ENCODE data around the gene SLC12A2. TPM values are rescaled to one million over a fixed set of nuclear protein-coding genes. Genes with fewer than 3 reads are reported as not detected.

The SLC12A2 gene
- total RNA-seq, 2 experiments from 2014 or later, result 13.7 to 16.4 TPM

GRCh38 chr5:128126241-128126640 lies 42.7 kb downstream of the SLC12A2 start:
- Mint-ChIP-seq H3K9me3 (no peaks in the 10 kb centered on the region), H3K4me3 (no peak overlapping the region), H3K4me1 (ENCODE audit: low read depth) (no peaks in the 10 kb centered on the region), H3K27me3 (no peaks in the 10 kb centered on the region), H3K27ac (no peak overlapping the region), H3K36me3 (ENCODE audit: low read depth) (peaks cover 7% of the 10 kb centered on the region)
- H3K36me3 ChIP-seq (ENCODE audit: insufficient read depth, low read length), result peaks cover 4% of the 10 kb centered on the region
- DNase-seq (no peak), ATAC-seq (ENCODE audit: poor library complexity) (no peak)
- ChIA-PET CTCF (no interaction called here), POLR2A (no interaction called here)
- H3K4me3 ChIP-seq (ENCODE audit: low read length), result no peak overlapping the region
- intact Hi-C loops (cut with DNase I, micrococcal nuclease), result loop anchor here in 1 of 2 experiments (5.0 kb wide), 1 partner anchor 44 kb away; the partner anchor contains the start of gene SLC12A2
- TF ChIP-seq CTCF (IDR thresholded peaks at IDR 0.05), result no peak
- H3K27ac ChIP-seq (ENCODE audit: low read depth in 1 of 2, low read length in 2 of 2), result no peak overlapping the region
- H3K4me1 ChIP-seq (ENCODE audit: insufficient read depth, low read length), result no peaks in the 10 kb centered on the region
- H3K9me3 ChIP-seq (ENCODE audit: control insufficient read depth in 1 of 2, insufficient read depth in 1 of 2, low read length in 2 of 2), result no peaks in the 10 kb centered on the region
- no peaks in the 10 kb centered on the region for H3K27me3 ChIP-seq (ENCODE audit: control insufficient read depth in 1 of 2, insufficient read depth in 2 of 2, low read length in 2 of 2)

GRCh38 chr5:128132499-128132898 lies 48.9 kb downstream of the SLC12A2 start:
- ATAC-seq (ENCODE audit: poor library complexity), result no peak
- TF ChIP-seq CTCF (IDR thresholded peaks at IDR 0.05), result no peak
- Histone ChIP-seq H3K27ac (ENCODE audit: low read depth in 1 of 2, low read length in 2 of 2) (no peak overlapping the region), H3K4me3 (ENCODE audit: low read length) (no peak overlapping the region), H3K36me3 (ENCODE audit: insufficient read depth, low read length) (peaks cover 12% of the 10 kb centered on the region), H3K9me3 (ENCODE audit: control insufficient read depth in 1 of 2, insufficient read depth in 1 of 2, low read length in 2 of 2) (no peaks in the 10 kb centered on the region), H3K4me1 (ENCODE audit: insufficient read depth, low read length) (no peaks in the 10 kb centered on the region), H3K27me3 (ENCODE audit: control insufficient read depth in 1 of 2, insufficient read depth in 2 of 2, low read length in 2 of 2) (no peaks in the 10 kb centered on the region)
- DNase-seq, result no peak
- Mint-ChIP-seq H3K36me3 (ENCODE audit: low read depth) (peaks cover 46% of the 10 kb centered on the region), H3K4me1 (ENCODE audit: low read depth) (no peaks in the 10 kb centered on the region), H3K27me3 (no peaks in the 10 kb centered on the region), H3K27ac (no peak overlapping the region), H3K9me3 (no peaks in the 10 kb centered on the region), H3K4me3 (no peak overlapping the region)
- CTCF ChIA-PET, result no interaction called here
- POLR2A ChIA-PET, result no interaction called here
- intact Hi-C loops (cut with DNase I, micrococcal nuclease), result no loop called here

- no peaks in the 10 kb centered on the region for H3K9me3 ChIP-seq (ENCODE audit: control insufficient read depth in 1 of 2, insufficient read depth in 1 of 2, low read length in 2 of 2)
- POLR2A ChIA-PET, result no interaction called here
- peaks cover 20% of the 10 kb centered on the region for H3K36me3 ChIP-seq (ENCODE audit: insufficient read depth, low read length)
- CTCF ChIA-PET, result no interaction called here
- ATAC-seq (ENCODE audit: poor library complexity), result no peak
- no peak for TF ChIP-seq CTCF (IDR thresholded peaks at IDR 0.05)
- no peak overlapping the region for H3K4me3 Mint-ChIP-seq
- no peaks in the 10 kb centered on the region for H3K9me3 Mint-ChIP-seq
- no peaks in the 10 kb centered on the region for H3K4me1 Mint-ChIP-seq (ENCODE audit: low read depth)
- no peak overlapping the region for H3K27ac ChIP-seq (ENCODE audit: low read depth in 1 of 2, low read length in 2 of 2)
- H3K4me3 ChIP-seq (ENCODE audit: low read length), result no peak overlapping the region
- H3K27me3 Mint-ChIP-seq, result no peaks in the 10 kb centered on the region
- H3K4me1 ChIP-seq (ENCODE audit: insufficient read depth, low read length), result no peaks in the 10 kb centered on the region
- H3K27ac Mint-ChIP-seq, result no peak overlapping the region
- H3K36me3 Mint-ChIP-seq (ENCODE audit: low read depth), result peaks cover 65% of the 10 kb centered on the region
- DNase-seq, result no peak
- intact Hi-C loops (cut with DNase I, micrococcal nuclease), result no loop called here
- H3K27me3 ChIP-seq (ENCODE audit: control insufficient read depth in 1 of 2, insufficient read depth in 2 of 2, low read length in 2 of 2), result no peaks in the 10 kb centered on the region
Measured at GRCh38 chr5:128135286-128135685, 51.7 kb downstream of the SLC12A2 start.

Data from CD4-positive, alpha-beta T cell (primary cell).